GM19023 (cell line): ENCODE results near the gene ZNF592.

Source experiments
- ATAC-seq: cut with Tn5 transposase; IDR thresholded peaks from one replicate; pipeline ENCODE4 v1.9.1; 2021; ENCODE audit warnings: mild to moderate bottlenecking, moderate library complexity; ENCODE audit not compliant: unreplicated experiment

The ZNF592 gene

GRCh38 chr15:84804005-84804900 is 55.9 kb downstream of the ZNF592 start:
- no peak for ATAC-seq

GRCh38 chr15:84805221-84805620 is 56.8 kb downstream of the ZNF592 start:
- no peak for ATAC-seq

DNA sequence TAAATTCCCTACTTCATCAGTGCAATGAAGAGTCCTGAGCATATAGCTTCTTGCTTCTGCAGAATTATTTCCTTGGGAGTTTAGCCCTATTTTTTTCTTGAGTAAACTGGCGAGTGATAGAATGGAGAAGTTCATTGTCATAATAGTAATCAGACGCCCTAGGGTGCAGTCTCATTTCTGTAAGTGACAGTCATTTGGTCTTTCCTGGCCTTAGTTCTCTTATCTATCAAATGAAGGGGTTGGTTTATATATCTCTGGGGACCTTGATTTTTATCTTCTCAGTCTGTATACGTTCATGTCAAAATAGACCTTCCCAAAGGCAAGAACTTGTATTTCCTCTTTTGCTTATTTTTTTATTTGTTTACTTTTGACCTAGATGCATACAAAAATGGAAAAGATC is 58.8 kb downstream of the ZNF592 start:
- no peak for ATAC-seq

DNA sequence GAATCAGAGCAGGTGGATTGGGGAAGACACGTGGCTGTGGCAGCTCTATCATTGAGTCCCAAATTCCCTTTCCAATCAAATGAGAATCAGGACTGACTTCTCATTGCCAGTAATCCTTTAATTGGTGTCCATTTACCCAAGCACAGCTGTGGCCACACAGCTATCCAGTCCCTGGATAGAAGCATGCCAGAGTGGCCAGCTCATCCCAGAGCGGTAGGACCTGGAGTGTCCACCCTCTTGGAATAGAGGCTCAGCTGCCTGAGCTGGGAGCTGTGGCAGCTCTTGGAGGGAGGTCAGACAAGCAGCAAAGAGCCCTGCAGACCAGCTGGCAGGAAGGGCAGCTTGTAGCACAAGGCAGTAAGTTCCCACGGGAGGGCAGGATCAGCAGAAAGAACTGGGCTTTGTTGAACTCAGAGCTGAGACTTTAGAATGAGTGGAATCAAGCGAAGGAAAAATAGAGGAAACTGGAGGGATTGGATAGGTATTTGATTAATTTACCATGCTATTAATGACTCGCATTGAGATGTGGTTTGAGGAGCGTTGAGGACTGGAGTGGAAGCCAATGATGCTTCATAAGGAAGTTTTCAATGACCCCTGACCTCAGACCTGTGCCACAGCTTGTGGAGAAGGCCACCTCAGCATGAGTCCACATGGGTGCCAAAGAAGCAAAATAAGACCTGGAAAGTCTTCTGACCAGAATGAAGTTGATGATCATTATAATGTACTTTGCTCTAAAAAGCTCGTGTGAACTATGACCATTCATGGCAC is 61.9 kb downstream of the ZNF592 start:
- ATAC-seq = no peak

- ATAC-seq = no peak
These were observed 62.8 kb downstream of the ZNF592 start for GRCh38 chr15:84811151-84811550.

- no peak for ATAC-seq
These were observed 63.4 kb downstream of the ZNF592 start for GRCh38 chr15:84811828-84812227.

DNA sequence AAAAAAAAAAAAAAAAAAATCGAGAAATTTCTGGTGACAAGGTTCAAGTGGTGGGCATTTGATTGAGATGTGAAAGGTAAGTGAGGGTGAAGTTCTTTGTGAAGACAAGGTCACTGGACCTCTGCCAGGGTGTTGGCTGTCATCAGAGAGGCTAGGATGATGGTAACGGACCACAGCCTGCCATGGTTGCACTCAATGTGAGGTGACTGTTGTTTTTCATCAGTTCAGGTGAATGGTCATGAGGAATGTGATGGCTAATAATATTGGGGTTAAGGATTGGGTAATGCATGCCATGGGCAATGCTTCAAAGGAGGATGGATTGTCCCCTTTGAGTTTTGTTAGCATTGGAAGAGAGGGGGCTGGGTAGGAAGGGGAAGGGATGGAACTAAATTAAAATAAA is 64.5 kb downstream of the ZNF592 start:
- no peak for ATAC-seq

DNA sequence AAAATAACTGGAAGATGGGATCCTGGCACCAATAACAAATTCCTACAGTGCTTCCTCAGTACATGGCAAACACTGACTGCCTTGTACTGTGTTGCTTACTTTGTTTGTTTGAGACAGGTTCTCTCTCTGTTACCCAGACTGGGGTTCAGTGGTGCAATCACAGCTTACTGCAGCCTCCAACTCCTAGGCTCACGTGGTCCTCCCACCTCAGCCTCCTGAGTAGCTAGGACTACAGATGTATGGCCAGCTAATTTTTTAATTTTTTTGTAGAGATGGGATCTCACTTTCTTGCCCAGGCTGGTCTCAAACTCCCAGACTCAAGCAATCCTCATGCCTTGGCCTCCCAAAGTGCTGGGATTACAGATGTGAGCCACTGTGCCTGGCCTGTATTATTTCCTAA is 65.0 kb downstream of the ZNF592 start:
- ATAC-seq = no peak

DNA sequence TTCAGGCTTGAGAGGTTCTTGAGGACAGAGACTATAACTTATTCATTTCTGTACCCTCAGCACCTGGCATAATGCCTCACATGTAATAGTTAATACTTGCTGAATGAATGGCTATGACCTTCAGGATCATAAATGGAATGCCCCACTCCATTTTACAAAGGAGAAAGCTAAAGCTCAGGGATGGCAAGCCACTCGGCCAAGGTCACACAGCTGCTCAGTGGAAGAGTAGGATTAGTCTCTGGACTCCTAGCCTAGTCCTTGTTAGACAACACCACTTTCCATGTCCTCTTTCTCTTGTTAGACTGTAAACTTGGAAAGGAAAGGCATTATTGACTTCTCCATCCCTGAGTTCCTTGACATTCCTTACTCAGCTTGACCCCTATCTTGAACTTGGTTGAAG is 65.5 kb downstream of the ZNF592 start:
- no peak for ATAC-seq

- no peak for ATAC-seq
These were observed 66.5 kb downstream of the ZNF592 start for GRCh38 chr15:84814916-84815315.

DNA sequence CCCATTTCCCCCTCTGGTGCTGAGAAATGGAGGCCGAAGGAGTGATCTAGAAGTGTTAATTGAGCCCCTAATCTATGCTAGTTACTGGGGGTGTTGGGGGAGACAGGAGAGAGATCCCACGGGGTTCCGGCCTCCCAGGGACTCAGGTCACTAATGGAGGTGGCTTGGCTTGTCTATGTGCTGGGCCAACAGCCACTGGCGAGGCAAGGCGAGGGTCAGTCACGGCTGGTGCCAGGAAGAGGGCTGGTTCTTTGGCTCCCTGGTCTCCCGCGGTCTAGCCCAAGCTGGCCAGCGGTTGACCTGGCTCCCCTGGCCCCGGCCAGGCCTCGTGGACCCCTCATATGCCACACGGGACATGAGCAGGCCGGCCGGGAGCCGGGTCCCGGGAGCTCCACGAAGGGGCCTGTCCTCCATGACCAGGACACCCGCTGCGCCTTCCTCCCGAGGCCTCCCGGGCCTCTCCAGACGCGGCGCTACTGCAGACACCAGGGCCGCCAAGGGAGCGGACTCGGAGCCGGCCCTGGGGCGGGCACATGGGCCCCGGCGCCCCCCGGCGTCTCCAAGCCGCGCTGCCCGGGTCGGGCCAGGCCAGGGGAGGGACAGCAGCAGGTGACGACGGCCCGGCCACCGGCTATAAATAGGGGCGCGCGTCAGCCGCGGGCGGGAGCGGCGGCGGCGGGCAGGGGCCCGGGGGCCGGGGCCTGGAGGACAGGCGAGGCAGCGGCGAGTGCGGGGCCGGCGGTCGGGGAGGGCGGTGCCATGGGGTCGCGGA is 68.5 kb downstream of the ZNF592 start, which contains the start of gene ALPK3:
Gene ALPK3, plus strand, starts transcription at position 663 of the 772 bp plus-strand sequence. Its CDS starts 97 bp downstream, at position 760.
- ATAC-seq = no peak

- ATAC-seq = no peak
These were observed 69.2 kb downstream of the ZNF592 start for GRCh38 chr15:84817466-84818081.

- ATAC-seq = no peak
These were observed 70.1 kb downstream of the ZNF592 start for GRCh38 chr15:84818261-84819131.

GRCh38 chr15:84819291-84819768 is 70.9 kb downstream of the ZNF592 start:
- ATAC-seq = no peak

GRCh38 chr15:84819791-84820190 is 71.4 kb downstream of the ZNF592 start:
- ATAC-seq = no peak

- no peak for ATAC-seq
These were observed 73.2 kb downstream of the ZNF592 start for GRCh38 chr15:84821501-84822021.

DNA sequence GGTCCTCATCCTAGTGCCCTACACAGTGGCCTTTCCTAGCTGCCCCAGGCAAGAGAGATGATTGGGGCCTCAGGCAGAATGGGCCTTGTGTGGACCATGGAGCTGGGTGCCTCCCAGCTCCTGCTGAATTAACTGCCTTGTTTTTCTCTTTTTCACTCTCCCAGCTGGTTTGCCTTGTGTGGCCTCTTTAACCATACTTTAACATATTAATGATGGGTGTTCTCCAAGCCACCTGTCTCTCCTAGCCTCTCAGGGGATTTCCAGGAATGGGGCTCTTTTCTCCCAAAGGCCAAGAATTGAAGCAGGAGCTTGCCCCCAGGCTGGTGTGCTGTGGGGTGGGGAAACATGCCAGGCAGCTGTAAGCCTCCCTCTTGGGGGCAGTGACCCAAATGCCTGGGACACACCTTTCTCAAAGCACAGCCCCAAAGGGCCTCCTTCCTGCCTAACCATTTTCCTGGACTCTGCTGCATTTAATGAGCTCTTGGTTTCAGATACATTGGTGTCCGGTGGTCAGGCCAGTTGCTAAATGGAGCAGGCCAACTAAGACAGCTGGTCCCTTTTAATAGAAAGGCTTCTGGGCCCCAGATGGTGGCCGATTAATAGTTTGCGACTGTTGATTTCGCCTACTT is 74.4 kb downstream of the ZNF592 start:
- no peak for ATAC-seq

GRCh38 chr15:84823282-84823878 is 75.0 kb downstream of the ZNF592 start:
- no peak for ATAC-seq
